Tongue (tissue), 2 donors: ENCODE data around the gene MBTPS1. TPM values are rescaled to one million over a fixed set of nuclear protein-coding genes. Genes with fewer than 3 reads are reported as not detected.
"Not testable (repeated sequence)": the region's sequence is repeated elsewhere in the genome, so short reads cannot be mapped to it uniquely, and the experiment has no call there.

Experiments
- DNase-seq: peaks from one replicate; pipeline ENCODE4 v3.0.0-alpha.2; 2015
- total RNA-seq: library from RNA; depleted of rRNA; stranded (reverse); fragments of >200 nt; gene quantifications from one replicate; pipeline ENCODE4 v1.2.3, GENCODE V29; 2014

The MBTPS1 gene
- total RNA-seq, 1 donor from 2014 or later: 96.9 TPM

DNA sequence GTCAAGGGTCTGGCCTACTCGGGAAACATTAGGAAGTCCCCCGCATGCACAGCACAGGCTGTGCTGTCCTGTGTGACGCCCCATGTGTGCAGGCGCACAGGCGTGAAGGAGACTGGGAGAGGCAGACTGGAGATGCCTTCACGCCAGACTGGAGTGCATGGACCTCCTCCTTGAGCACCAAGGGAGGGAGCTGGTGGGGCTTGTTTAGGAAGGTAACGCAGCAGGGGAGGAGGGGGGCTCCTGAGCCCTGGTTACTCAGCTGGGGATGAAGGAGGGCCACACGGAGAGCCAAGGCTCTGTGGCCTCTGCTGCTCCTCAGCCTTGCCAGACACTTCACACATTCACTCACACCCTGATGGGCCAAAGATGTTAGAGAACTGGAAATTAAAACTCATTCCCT, 20.5 kb upstream of the MBTPS1 start:
- DNase-seq: no peak

DNA sequence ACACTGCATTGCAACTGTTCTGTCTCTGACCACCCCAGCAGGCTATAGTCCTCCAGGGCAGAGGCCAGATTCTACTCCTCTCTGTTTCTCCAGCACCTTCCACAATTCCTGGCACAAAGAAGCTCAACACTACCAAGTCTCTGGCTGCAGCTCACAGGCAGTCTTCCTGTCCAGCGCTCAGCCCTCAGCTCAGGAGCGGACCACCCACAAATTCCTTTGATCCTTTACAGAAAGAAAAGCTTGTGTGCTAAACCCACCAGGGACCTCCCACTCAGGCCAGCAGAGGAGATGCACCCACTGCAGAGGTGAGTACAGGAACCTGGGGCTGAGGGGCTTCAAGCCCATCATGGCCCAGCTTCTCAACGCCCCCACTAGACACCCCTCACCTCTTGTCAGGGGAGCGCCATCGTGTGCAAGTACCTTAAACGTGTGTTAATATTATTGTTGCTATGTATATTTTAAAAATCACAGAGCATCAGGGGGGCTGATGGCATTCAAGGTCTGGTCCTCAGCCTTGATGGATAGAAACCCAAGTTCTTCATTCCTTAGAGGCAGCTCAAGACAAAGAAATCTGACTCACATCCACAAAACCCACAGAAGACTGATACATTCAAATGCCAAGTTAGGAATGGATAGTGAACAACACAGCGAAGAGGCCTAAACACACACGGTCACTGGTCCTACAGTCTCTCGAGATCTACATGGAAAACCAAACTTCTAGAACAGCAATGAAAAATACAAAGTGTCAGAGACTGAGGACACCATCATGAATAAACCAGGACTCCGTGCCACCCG, 19.8 kb upstream of the MBTPS1 start:
- no peak for DNase-seq

DNA sequence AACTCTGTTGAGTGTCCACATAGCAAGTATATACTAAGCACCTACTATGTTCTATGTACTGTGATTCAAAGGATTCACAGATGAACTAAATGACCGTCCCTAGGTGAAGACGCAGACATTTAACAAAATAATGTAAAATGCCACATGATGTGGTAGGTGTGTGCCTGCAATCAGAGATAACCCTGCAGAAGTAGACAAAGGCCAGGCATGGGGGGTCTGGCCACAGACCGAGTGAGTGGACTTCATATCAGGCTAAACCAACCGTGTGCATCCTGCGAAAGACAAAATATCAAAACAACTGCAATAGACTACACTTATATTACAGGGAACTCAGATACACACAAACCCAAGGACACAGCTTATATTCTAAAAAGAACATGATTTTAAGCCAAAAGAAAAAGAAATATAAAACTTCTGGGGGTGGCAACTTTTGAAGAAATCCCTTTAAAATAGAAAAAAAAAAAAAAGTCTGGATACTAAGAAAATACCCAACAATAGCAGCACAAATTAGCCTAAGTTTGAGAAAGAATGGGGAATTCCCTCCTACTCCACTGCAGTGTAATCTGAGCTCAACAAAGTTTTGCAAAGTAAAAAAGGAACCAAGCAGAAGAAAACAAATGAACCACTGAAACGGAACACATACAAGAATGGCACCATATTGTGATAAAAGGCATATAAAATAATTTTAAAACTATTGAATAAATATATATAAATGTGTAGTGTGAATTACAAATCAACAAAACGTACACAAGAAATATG, 16.0 kb upstream of the MBTPS1 start:
- no peak for DNase-seq

GRCh38 chr16:84131117-84131516, 14.4 kb upstream of the MBTPS1 start:
- DNase-seq: no peak

- DNase-seq: no peak
These were observed 7.7 kb upstream of the MBTPS1 start for GRCh38 chr16:84124257-84125073.

GRCh38 chr16:84121007-84121406, 4.3 kb upstream of the MBTPS1 start:
- no peak for DNase-seq

- DNase-seq: no peak
These were observed 3.3 kb upstream of the MBTPS1 start for GRCh38 chr16:84120023-84120422.

DNA sequence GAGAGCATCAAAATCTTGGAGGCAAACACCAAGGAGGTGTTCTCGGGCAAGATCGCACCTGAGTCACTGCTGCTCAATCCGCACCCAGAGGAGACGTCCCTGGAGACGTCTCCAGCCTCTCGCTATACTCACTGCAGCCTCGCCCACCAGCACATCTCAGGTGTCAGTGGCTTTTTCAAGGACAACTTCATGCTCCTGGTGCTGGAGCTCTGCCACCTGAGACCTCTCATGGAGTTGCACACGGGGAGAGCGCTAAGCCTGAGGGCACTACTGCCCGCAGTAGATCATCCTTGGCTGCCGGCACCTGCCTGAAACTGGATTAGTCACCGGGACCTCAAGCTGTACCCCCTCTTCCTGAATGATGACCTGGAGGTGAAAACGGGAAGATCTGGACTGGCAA, 2.6 kb upstream of the MBTPS1 start:
- DNase-seq: no peak

DNA sequence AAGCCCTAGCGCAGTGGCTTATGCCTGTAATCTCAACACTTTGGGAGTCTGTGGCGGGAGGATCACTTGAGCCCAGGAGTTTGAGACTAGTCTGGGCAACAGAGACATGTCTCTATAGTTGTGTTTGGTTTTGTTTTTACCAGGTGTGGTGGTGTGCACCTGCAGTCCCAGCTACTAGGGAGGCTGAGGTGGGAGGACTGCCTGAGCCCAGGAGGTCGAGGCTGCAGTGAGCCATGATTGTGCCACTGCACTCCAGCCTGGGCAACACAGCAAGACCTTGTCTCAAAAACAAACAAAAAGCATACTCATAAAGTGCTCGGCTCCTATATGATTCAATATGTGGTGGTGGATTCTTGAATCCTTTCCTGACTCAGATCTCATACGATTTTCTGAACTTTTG, 1.6 kb upstream of the MBTPS1 start:
- DNase-seq: not testable (repeated sequence)

DNA sequence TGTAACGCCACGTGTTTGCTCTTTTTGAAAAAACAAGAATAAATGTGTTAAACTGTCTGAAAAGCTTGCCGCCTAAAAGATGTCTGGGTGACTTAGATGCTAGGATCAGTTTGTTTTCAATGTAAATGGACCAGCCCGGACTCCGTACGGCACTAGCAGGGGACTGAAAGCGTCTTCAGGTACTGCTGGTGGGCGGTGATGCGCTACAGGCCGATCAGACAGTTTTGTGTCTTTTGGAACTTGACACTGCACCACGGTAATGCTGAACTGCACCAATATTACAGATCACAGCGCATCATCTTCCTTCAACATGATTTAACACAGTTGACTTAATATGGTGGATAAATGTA, 727 bp upstream of the MBTPS1 start:
- peak; percentile 54 for DNase-seq

- peak; percentile 61 for DNase-seq
These were observed 623 bp downstream of the MBTPS1 start for GRCh38 chr16:84115919-84116719.

DNA sequence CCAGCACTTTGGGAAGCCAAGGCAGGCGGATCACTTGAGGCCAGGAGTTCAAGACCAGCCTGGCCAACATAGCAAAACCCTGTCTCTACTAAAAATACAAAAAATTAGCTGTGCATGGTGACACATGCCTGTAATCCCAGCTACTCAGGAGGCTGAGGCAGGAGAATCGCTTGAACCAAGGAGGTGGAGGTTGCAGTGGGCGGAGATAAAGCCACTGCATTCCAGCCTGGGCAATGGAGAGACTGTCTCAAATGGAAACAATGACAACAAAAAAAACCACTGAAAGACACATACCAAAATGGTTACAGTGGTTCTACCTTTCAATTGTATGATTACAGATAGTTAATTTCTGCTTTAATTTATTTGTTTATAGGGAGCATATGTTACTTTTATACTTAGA, 4.8 kb downstream of the MBTPS1 start:
- not testable (repeated sequence) for DNase-seq

- no peak for DNase-seq
These were observed 5.2 kb downstream of the MBTPS1 start for GRCh38 chr16:84111525-84111924.

- DNase-seq: no peak
These were observed 6.2 kb downstream of the MBTPS1 start for GRCh38 chr16:84110527-84110926.

GRCh38 chr16:84109598-84110335, 7.0 kb downstream of the MBTPS1 start:
- DNase-seq: no peak

DNA sequence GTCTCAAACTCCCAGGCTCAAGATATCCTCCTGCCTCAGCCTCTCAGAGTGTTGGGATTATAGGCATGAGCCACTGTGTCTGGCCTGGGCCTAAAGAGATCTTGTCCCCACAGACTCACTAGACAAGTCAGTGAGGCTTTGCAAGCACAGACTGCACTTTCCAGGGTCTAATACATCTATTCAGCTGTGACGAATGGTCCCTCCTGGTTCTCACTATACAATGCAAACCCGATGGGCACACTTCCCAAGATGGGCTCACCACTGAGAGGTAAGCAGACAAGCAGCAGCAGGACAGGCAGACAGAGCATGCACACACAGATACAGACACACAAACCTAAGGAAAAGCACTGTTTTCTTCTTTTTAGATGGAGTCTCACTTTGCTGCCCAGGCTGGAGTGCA, 8.8 kb downstream of the MBTPS1 start:
- DNase-seq: no peak

- DNase-seq: no peak
These were observed 10.6 kb downstream of the MBTPS1 start for GRCh38 chr16:84105948-84106740.

DNA sequence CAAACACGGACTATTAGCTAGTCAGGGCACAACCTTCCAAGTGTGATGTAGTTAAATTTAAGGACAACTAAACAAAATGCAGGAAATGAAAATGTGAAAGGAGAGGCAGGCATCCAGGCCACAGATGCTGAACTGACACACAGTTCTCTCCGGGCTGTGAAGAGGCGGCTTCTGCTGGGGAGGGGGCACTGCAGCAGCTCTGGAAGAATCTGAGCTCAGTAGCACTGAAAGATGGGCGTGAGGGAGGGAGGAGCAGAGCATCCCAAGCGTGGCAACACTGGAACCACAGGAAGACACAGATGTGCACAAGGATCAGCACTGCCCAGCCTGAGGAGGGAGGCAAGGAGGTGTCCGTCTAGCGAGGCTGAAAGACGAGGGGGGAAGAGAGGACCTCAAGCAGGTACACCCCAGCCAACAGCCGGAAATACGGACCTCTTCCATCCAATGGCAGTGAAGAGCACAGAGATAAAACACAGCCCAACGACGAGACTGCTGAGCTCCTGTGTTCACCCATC, 11.4 kb downstream of the MBTPS1 start:
- no peak for DNase-seq

DNA sequence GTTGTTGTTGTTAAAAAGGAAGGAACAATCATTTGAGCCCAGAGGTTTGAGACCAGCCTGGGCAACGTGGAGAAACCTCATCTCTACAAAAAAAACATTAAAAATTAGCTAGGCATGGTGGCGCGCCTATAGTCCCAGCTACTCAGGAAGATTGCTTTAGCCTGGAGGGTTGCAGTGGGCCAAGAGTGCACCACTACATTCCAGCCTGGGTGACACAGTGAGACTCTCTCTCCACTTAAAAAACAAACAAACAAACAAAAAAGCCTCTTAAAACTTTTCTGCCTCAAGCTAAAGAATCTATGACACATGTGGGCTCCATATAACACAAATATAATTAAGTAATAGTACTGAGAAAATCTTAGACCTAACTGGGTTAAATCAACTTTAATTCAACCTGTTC, 12.5 kb downstream of the MBTPS1 start:
- no peak for DNase-seq

GRCh38 chr16:84103678-84104077, 13.1 kb downstream of the MBTPS1 start:
- DNase-seq: no peak
